ENCODE results near the gene NOL4L. TPM values are rescaled to one million over a fixed set of nuclear protein-coding genes. Genes with fewer than 3 reads are reported as not detected.

NOL4L gene
- total and polyA plus RNA-seq, 2 experiments from 2014 or later = 38.8 to 39.2 TPM

DNA sequence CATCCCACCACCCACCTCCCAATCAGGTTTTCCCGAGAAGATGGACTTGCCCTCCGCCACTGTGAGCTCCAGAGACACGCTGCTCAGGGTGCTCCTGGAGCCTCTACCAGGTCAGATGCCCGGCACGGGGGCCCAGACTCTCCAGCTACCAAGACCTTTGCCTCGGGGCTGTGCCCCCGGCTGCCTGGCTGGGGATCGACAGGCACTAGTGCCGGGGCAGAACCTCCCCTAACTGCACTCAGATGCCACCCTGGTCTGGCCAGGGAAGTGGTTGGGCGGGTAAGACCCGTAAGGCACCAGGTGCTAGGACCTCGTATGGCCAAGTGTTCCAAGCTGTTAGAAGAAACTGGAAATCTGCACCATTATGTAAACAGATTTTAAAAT is 126.3 kb downstream of the NOL4L start:
- Histone ChIP-seq H3K4me3 (no peak overlapping the region), H3K9me2 (ENCODE audit: insufficient read depth) (no peaks in the 10 kb centered on the region), H3K27me3 (ENCODE audit: insufficient read depth) (no peaks in the 10 kb centered on the region), H3K4me1 (ENCODE audit: insufficient read depth) (peaks cover 21% of the 10 kb centered on the region), H3K4me2 (no peak overlapping the region), H2AFZ (no peak overlapping the region), H3K36me3 (ENCODE audit: insufficient read depth) (peaks cover 4% of the 10 kb centered on the region; the same call in 1 of the 2 replicates), H3K79me2 (replicated peaks; ENCODE audit: insufficient read depth) (0 out of 2 replicates have a peak, but pooled peaks cover 9% of the 10 kb centered on the region), H3K27ac (ENCODE audit: low read depth) (no peak overlapping the region), H3F3A (replicated peaks; ENCODE audit: low read depth) (0 out of 2 replicates have a peak, but pooled peaks cover 15% of the 10 kb centered on the region), H4K20me1 (replicated peaks; ENCODE audit: insufficient read depth) (peaks cover 35% of the 10 kb centered on the region)
- H3K27ac Mint-ChIP-seq = no peak overlapping the region
- peaks cover 20% of the 10 kb centered on the region; the same call in 2 of the 3 replicates for H3K4me1 Mint-ChIP-seq
- ATAC-seq (no peak), DNase-seq (ENCODE audit: low spot score) (no peak)
- peaks cover 6% of the 10 kb centered on the region; the same call in 1 of the 3 replicates for H3K36me3 Mint-ChIP-seq (ENCODE audit: low read depth)
- H3K27me3 Mint-ChIP-seq (ENCODE audit: insufficient read depth, low read depth, poor library complexity) = peaks cover 17% of the 10 kb centered on the region
- H3K4me3 Mint-ChIP-seq = no peak overlapping the region
- no peaks in the 10 kb centered on the region for H3K9me3 Mint-ChIP-seq
- TF ChIP-seq ZNF114 (CRISPR knock-in tag; IDR thresholded peaks at IDR 0.05) (no peak), ZNF331 (CRISPR knock-in tag; IDR thresholded peaks at IDR 0.05; ENCODE audit: low read depth) (no peak), POLR2AphosphoS5 (IDR thresholded peaks at IDR 0.05; ENCODE audit: low read depth) (no peak), REST (IDR thresholded peaks at IDR 0.05; ENCODE audit: unreplicated experiment) (no peak), EZH2phosphoT487 (IDR thresholded peaks at IDR 0.05; ENCODE audit: unreplicated experiment) (no peak), NANOG (IDR thresholded peaks at IDR 0.05; ENCODE audit: borderline replicate concordance) (no peak), CREB1 (CRISPR knock-in tag; IDR thresholded peaks at IDR 0.05; ENCODE audit: low read depth) (no peak), JUNB (IDR thresholded peaks at IDR 0.05; ENCODE audit: unreplicated experiment) (no peak), EZH2 (IDR thresholded peaks at IDR 0.05; ENCODE audit: low read depth, unreplicated experiment) (no peak), STAT1 (IDR thresholded peaks at IDR 0.05; ENCODE audit: unreplicated experiment) (no peak), CTCF (conservative IDR thresholded peaks at IDR 0.05; ENCODE audit: low read depth in 2 of 2) (no peak)
- TF ChIP-seq, protein P1, sequence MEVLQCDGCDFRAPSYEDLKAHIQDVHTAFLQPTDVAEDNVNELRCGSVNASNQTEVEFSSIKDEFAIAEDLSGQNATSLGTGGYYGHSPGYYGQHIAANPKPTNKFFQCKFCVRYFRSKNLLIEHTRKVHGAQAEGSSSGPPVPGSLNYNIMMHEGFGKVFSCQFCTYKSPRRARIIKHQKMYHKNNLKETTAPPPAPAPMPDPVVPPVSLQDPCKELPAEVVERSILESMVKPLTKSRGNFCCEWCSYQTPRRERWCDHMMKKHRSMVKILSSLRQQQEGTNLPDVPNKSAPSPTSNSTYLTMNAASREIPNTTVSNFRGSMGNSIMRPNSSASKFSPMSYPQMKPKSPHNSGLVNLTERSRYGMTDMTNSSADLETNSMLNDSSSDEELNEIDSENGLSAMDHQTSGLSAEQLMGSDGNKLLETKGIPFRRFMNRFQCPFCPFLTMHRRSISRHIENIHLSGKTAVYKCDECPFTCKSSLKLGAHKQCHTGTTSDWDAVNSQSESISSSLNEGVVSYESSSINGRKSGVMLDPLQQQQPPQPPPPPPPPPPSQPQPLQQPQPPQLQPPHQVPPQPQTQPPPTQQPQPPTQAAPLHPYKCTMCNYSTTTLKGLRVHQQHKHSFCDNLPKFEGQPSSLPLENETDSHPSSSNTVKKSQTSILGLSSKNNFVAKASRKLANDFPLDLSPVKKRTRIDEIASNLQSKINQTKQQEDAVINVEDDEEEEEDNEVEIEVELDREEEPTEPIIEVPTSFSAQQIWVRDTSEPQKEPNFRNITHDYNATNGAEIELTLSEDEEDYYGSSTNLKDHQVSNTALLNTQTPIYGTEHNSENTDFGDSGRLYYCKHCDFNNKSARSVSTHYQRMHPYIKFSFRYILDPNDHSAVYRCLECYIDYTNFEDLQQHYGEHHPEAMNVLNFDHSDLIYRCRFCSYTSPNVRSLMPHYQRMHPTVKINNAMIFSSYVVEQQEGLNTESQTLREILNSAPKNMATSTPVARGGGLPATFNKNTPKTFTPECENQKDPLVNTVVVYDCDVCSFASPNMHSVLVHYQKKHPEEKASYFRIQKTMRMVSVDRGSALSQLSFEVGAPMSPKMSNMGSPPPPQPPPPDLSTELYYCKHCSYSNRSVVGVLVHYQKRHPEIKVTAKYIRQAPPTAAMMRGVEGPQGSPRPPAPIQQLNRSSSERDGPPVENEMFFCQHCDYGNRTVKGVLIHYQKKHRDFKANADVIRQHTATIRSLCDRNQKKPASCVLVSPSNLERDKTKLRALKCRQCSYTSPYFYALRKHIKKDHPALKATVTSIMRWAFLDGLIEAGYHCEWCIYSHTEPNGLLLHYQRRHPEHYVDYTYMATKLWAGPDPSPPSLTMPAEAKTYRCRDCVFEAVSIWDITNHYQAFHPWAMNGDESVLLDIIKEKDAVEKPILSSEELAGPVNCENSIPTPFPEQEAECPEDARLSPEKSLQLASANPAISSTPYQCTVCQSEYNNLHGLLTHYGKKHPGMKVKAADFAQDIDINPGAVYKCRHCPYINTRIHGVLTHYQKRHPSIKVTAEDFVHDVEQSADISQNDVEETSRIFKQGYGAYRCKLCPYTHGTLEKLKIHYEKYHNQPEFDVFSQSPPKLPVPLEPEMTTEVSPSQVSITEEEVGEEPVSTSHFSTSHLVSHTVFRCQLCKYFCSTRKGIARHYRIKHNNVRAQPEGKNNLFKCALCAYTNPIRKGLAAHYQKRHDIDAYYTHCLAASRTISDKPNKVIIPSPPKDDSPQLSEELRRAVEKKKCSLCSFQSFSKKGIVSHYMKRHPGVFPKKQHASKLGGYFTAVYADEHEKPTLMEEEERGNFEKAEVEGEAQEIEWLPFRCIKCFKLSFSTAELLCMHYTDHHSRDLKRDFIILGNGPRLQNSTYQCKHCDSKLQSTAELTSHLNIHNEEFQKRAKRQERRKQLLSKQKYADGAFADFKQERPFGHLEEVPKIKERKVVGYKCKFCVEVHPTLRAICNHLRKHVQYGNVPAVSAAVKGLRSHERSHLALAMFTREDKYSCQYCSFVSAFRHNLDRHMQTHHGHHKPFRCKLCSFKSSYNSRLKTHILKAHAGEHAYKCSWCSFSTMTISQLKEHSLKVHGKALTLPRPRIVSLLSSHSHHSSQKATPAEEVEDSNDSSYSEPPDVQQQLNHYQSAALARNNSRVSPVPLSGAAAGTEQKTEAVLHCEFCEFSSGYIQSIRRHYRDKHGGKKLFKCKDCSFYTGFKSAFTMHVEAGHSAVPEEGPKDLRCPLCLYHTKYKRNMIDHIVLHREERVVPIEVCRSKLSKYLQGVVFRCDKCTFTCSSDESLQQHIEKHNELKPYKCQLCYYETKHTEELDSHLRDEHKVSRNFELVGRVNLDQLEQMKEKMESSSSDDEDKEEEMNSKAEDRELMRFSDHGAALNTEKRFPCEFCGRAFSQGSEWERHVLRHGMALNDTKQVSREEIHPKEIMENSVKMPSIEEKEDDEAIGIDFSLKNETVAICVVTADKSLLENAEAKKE (CRISPR knock-in tag; IDR thresholded peaks at IDR 0.05) = no peak
- TF ChIP-seq, protein P2, sequence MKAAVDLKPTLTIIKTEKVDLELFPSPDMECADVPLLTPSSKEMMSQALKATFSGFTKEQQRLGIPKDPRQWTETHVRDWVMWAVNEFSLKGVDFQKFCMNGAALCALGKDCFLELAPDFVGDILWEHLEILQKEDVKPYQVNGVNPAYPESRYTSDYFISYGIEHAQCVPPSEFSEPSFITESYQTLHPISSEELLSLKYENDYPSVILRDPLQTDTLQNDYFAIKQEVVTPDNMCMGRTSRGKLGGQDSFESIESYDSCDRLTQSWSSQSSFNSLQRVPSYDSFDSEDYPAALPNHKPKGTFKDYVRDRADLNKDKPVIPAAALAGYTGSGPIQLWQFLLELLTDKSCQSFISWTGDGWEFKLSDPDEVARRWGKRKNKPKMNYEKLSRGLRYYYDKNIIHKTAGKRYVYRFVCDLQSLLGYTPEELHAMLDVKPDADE (IDR thresholded peaks at IDR 0.05) = no peak

Measured in GM23338 (cell line).